Activated CD4-positive, alpha-beta T cell treated with anti-CD3 and anti-CD28 coated beads, Interleukin-2, amount 10 ng/mL, durations not matched to agents 24 days and 14 days (primary cell): ENCODE measurements around the gene C20orf141. TPM values are rescaled to one million over a fixed set of nuclear protein-coding genes. Genes with fewer than 3 reads are reported as not detected.
"Not testable (repeated sequence)": the region's sequence is repeated elsewhere in the genome, so short reads cannot be mapped to it uniquely, and the experiment has no call there.

ENCODE experiments used
- DNase-seq: peaks from one replicate; pipeline ENCODE4 v3.0.0; 2022
- H3K27ac Mint-ChIP-seq: one replicate; pipeline ENCODE4 v1.8.0; 2022; ENCODE audit warnings: mild to moderate bottlenecking, mixed read lengths
- H3K27me3 Mint-ChIP-seq: one replicate; pipeline ENCODE4 v1.8.0; 2022; ENCODE audit warnings: mixed read lengths
- H3K36me3 Mint-ChIP-seq: one replicate; pipeline ENCODE4 v1.8.0; 2022; ENCODE audit warnings: low read depth, mild to moderate bottlenecking, mixed read lengths
- H3K4me1 Mint-ChIP-seq: one replicate; pipeline ENCODE4 v1.8.0; 2021; ENCODE audit warnings: mixed read lengths
- H3K4me3 Mint-ChIP-seq: one replicate; pipeline ENCODE4 v1.8.0; 2022; ENCODE audit warnings: mild to moderate bottlenecking, moderate library complexity, mixed read lengths
- H3K9me3 Mint-ChIP-seq: one replicate; pipeline ENCODE4 v1.8.0; 2021; ENCODE audit warnings: mixed read lengths
- intact Hi-C: fragments of 100-400 bp; cut with micrococcal nuclease; formaldehyde crosslinking; loops from one replicate; pipeline ENCODE4 v1.15.1; 2023
- total RNA-seq: library from RNA; stranded (reverse); gene quantifications from 2 replicates; pipeline ENCODE4 v1.2.3, GENCODE V29; 2022

The C20orf141 gene
- total RNA-seq, 1 donor from 2014 or later: not detected

GRCh38 chr20:2820896-2821869, 6.4 kb downstream of the C20orf141 start:
- intact Hi-C loops: no loop called here
- H3K9me3 Mint-ChIP-seq: no peaks in the 10 kb centered on the region
- H3K27ac Mint-ChIP-seq: no peak overlapping the region
- peak overlapping the region; percentile 70 for H3K4me3 Mint-ChIP-seq
- H3K36me3 Mint-ChIP-seq: no peaks in the 10 kb centered on the region
- no peak for DNase-seq
- H3K4me1 Mint-ChIP-seq: peaks cover 19% of the 10 kb centered on the region
- H3K27me3 Mint-ChIP-seq: peaks cover 41% of the 10 kb centered on the region

GRCh38 chr20:2822073-2822472, 7.3 kb downstream of the C20orf141 start:
- peak overlapping the region; percentile 70 for H3K4me3 Mint-ChIP-seq
- no peaks in the 10 kb centered on the region for H3K36me3 Mint-ChIP-seq
- intact Hi-C loops: no loop called here
- H3K9me3 Mint-ChIP-seq: no peaks in the 10 kb centered on the region
- peaks cover 47% of the 10 kb centered on the region for H3K27me3 Mint-ChIP-seq
- no peak overlapping the region for H3K27ac Mint-ChIP-seq
- DNase-seq: peak; percentile 88
- H3K4me1 Mint-ChIP-seq: peaks cover 28% of the 10 kb centered on the region

DNA sequence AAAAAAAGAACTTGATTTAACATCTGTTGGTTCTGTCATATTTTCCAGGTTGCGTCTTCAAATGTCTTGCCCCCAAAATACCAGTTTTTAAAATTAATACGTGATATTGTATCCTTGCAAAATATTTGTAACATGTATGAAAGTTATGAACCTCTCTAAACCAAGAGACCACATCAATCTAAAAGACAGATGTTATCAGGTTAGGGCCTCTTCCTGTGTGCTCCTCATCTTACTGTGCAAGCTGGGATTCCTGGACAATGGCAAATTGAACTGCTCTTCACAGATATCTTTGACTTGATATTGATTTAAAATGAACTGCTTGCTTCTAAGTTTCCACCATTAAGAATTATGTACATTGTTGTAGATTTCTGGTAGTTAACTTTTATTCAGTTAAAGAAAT, 11.0 kb downstream of the C20orf141 start:
- Mint-ChIP-seq H3K4me3 (peak overlapping the region; percentile 10), H3K36me3 (no peaks in the 10 kb centered on the region)

GRCh38 chr20:2826655-2827054, 11.9 kb downstream of the C20orf141 start:
- peaks cover 22% of the 10 kb centered on the region for H3K4me1 Mint-ChIP-seq
- H3K27me3 Mint-ChIP-seq: peaks cover 41% of the 10 kb centered on the region
- H3K9me3 Mint-ChIP-seq: no peaks in the 10 kb centered on the region
- no peak overlapping the region for H3K27ac Mint-ChIP-seq
- peak overlapping the region; percentile 19 for H3K4me3 Mint-ChIP-seq
- no peak for DNase-seq
- intact Hi-C loops: no loop called here
- no peaks in the 10 kb centered on the region for H3K36me3 Mint-ChIP-seq

More for the DNA sequence above, 11.0 kb downstream of the C20orf141 start:
- DNase-seq: no peak
- H3K27ac Mint-ChIP-seq: no peak overlapping the region
- intact Hi-C loops: no loop called here
- H3K27me3 Mint-ChIP-seq: peaks cover 45% of the 10 kb centered on the region
- no peaks in the 10 kb centered on the region for H3K9me3 Mint-ChIP-seq
- peaks cover 24% of the 10 kb centered on the region for H3K4me1 Mint-ChIP-seq

DNA sequence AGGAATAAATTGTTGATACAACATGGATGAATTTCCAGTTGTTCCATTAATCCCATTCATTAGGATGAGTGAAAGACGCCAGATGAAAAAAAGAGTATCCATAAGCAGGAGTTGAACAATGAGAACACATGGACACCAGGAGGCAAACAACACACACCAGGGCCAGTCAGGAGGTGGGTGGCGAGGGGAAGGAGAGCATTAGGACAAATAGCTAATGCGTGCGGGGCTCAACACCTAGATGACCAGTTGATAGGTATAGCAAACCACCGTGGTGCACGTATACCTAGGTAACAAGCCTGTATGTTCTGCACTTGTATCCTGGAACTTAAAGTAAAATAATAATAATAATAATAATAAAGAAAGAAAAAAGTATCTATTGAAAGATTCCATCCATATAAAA, 14.6 kb downstream of the C20orf141 start:
- intact Hi-C loops: no loop called here
- Mint-ChIP-seq H3K27ac (no peak overlapping the region), H3K4me3 (no peak overlapping the region), H3K4me1 (peaks cover 22% of the 10 kb centered on the region), H3K36me3 (peaks cover 3% of the 10 kb centered on the region), H3K27me3 (peaks cover 43% of the 10 kb centered on the region), H3K9me3 (no peaks in the 10 kb centered on the region)
- no peak for DNase-seq

DNA sequence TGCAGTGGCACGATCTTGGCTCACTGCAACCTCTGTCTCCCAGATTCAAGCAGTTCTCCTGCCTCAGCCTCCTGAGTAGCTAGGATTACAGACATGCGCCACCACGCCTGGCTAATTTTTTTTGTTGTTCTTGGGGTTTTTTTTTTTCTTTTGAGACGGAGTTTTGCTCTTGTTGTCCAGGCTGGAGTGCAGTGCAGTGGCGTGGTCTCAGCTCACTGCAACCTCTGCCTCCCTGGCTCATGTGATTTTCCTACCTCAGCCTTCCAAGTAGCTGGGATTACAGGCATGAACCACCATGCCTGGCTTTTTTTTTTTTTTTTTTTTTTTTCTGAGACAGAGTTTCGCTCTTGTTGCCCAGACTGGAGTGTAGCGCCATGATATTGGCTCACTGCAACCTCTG, 16.4 kb downstream of the C20orf141 start:
- H3K9me3 Mint-ChIP-seq, H3K36me3 Mint-ChIP-seq, DNase-seq, H3K27ac Mint-ChIP-seq, intact Hi-C loops, H3K4me3 Mint-ChIP-seq: not testable (repeated sequence)
- Mint-ChIP-seq H3K27me3 (peaks cover 38% of the 10 kb centered on the region), H3K4me1 (peaks cover 17% of the 10 kb centered on the region)

DNA sequence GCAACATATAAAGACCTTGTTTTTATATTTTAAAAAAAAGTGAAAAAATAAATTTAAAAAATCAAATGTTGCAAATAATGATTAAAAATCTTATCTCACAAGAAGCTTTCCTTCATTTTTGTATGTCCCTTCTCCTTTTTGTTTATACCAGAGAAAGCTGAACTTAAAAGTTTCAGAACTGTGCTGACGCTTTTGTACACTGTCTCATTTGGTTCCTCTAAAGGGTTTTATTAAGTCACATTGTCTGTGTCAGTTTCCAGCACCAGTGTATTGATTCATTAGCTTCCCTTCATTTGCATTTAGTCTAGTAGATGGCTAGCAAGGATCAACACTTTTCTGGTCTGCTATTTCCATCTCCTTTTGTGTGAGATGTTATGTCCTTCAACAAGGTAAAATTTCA, 19.0 kb downstream of the C20orf141 start:
- no peak overlapping the region for H3K4me3 Mint-ChIP-seq
- intact Hi-C loops: no loop called here
- peaks cover 15% of the 10 kb centered on the region for H3K27me3 Mint-ChIP-seq

GRCh38 chr20:2834401-2835110, 19.8 kb downstream of the C20orf141 start:
- intact Hi-C loops: no loop called here
- Mint-ChIP-seq H3K36me3 (peaks cover 32% of the 10 kb centered on the region), H3K4me3 (no peak overlapping the region), H3K27me3 (peaks cover 10% of the 10 kb centered on the region), H3K9me3 (peaks cover 4% of the 10 kb centered on the region), H3K27ac (no peak overlapping the region), H3K4me1 (peaks cover 13% of the 10 kb centered on the region)
- no peak for DNase-seq

More for the DNA sequence above, 19.0 kb downstream of the C20orf141 start:
- no peak for DNase-seq
- H3K36me3 Mint-ChIP-seq: peaks cover 29% of the 10 kb centered on the region
- H3K4me1 Mint-ChIP-seq: peaks cover 8% of the 10 kb centered on the region
- H3K9me3 Mint-ChIP-seq: no peaks in the 10 kb centered on the region
- no peak overlapping the region for H3K27ac Mint-ChIP-seq

GRCh38 chr20:2835331-2835796, 20.6 kb downstream of the C20orf141 start:
- Mint-ChIP-seq H3K4me3 (no peak overlapping the region), H3K36me3 (peaks cover 32% of the 10 kb centered on the region), H3K27ac (no peak overlapping the region), H3K4me1 (peaks cover 14% of the 10 kb centered on the region), H3K9me3 (peaks cover 4% of the 10 kb centered on the region), H3K27me3 (peaks cover 6% of the 10 kb centered on the region)
- DNase-seq: no peak
- intact Hi-C loops: no loop called here

DNA sequence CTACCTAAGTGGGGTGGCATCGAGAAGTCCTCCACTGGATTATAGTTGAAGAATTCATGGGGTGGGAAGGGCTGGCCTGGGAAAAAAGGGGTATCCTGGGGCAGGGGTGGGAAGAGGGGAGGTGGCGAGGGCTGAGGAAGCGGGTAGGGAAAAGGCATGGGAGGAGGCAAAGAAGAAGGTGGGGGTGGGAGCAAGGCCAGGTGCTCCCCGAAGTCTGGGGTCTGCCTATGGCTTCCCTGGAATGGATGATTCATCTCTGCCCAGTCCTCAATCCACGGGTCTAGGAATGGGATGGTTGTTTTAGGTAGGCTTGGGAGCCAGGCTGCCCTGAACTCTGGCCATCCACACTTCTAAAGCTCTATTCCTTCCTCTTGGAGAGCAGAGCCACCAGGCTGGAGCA, 21.2 kb downstream of the C20orf141 start:
- Mint-ChIP-seq H3K4me1 (peaks cover 15% of the 10 kb centered on the region), H3K9me3 (peaks cover 4% of the 10 kb centered on the region), H3K36me3 (peaks cover 32% of the 10 kb centered on the region), H3K4me3 (no peak overlapping the region), H3K27me3 (peaks cover 6% of the 10 kb centered on the region), H3K27ac (no peak overlapping the region)
- intact Hi-C loops: no loop called here
- DNase-seq: no peak

- H3K4me1 Mint-ChIP-seq: peaks cover 12% of the 10 kb centered on the region
- intact Hi-C loops: no loop called here
- H3K27me3 Mint-ChIP-seq: peaks cover 6% of the 10 kb centered on the region
- peaks cover 34% of the 10 kb centered on the region for H3K36me3 Mint-ChIP-seq
- DNase-seq: no peak
- no peak overlapping the region for H3K27ac Mint-ChIP-seq
- H3K4me3 Mint-ChIP-seq: no peak overlapping the region
- peaks cover 4% of the 10 kb centered on the region for H3K9me3 Mint-ChIP-seq
Observed at GRCh38 chr20:2837221-2837960, 22.6 kb downstream of the C20orf141 start.

GRCh38 chr20:2838170-2838797, 23.5 kb downstream of the C20orf141 start:
- Mint-ChIP-seq H3K27ac (no peak overlapping the region), H3K36me3 (peaks cover 34% of the 10 kb centered on the region), H3K4me1 (peaks cover 12% of the 10 kb centered on the region), H3K9me3 (peaks cover 4% of the 10 kb centered on the region), H3K4me3 (peak overlapping the region; percentile 29), H3K27me3 (peaks cover 4% of the 10 kb centered on the region)
- intact Hi-C loops: no loop called here
- DNase-seq: no peak
